Endodermal cell (in vitro differentiated cells): ENCODE data around the gene REX1BD. TPM values are rescaled to one million over a fixed set of nuclear protein-coding genes. Genes with fewer than 3 reads are reported as not detected.
A peak's percentile ranks its signal among the peaks of the same experiment; 100 is the strongest.

Experiments
- DNase-seq: peaks from one replicate; pipeline ENCODE4 v3.0.0-alpha.2; 2017
- H3K27ac ChIP-seq: 2 replicates; pipeline ENCODE4 v1.5.1; 2013; ENCODE audit warnings: mild to moderate bottlenecking, low read depth, low read length, moderate library complexity
- H3K27me3 ChIP-seq: 2 replicates; pipeline ENCODE4 v1.6.1; 2013; ENCODE audit warnings: mild to moderate bottlenecking, low read length, moderate library complexity; ENCODE audit not compliant: insufficient read depth, control insufficient read depth, poor library complexity, severe bottlenecking
- H3K36me3 ChIP-seq: 2 replicates; pipeline ENCODE4 v1.7.0; 2013; ENCODE audit warnings: mild to moderate bottlenecking, low read length, moderate library complexity; ENCODE audit not compliant: control insufficient read depth, insufficient read depth
- H3K4me1 ChIP-seq: one replicate; pipeline ENCODE4 v1.7.0; 2013; ENCODE audit warnings: low read length; ENCODE audit not compliant: control insufficient read depth, insufficient read depth
- H3K4me3 ChIP-seq: 2 replicates; pipeline ENCODE4 v1.5.1; 2013; ENCODE audit warnings: mild to moderate bottlenecking, low read length, moderate library complexity
- H3K9ac ChIP-seq: 2 replicates; pipeline ENCODE4 v1.6.1; 2013; ENCODE audit warnings: mild to moderate bottlenecking, low read length, moderate library complexity; ENCODE audit not compliant: poor library complexity, severe bottlenecking; ENCODE audit errors: extremely low read depth
- H3K9me3 ChIP-seq: 2 replicates; pipeline ENCODE4 v1.6.1; 2013; ENCODE audit warnings: mild to moderate bottlenecking, low read length, moderate library complexity; ENCODE audit not compliant: control insufficient read depth
- H3K27ac Mint-ChIP-seq: 2 replicates; pipeline ENCODE4 v1.8.0; 2020; ENCODE audit warnings: mixed read lengths
- H3K27me3 Mint-ChIP-seq: 2 replicates; pipeline ENCODE4 v1.8.0; 2021; ENCODE audit warnings: mild to moderate bottlenecking, mixed read lengths; ENCODE audit not compliant: insufficient read depth
- H3K36me3 Mint-ChIP-seq: 2 replicates; pipeline ENCODE4 v1.8.0; 2020; ENCODE audit warnings: low read depth, mixed read lengths
- H3K4me1 Mint-ChIP-seq: 2 replicates; pipeline ENCODE4 v1.8.0; 2020; ENCODE audit warnings: mixed read lengths
- H3K4me3 Mint-ChIP-seq: 2 replicates; pipeline ENCODE4 v1.8.0; 2020; ENCODE audit warnings: mild to moderate bottlenecking, moderate library complexity, mixed read lengths
- H3K9me3 Mint-ChIP-seq: 2 replicates; pipeline ENCODE4 v1.8.0; 2020; ENCODE audit warnings: mild to moderate bottlenecking, mixed read lengths
- WGBS, 2 experiments: methylation state at CpG; one replicate each; pipeline versions ENCODE4 v1.1.5 to v1.1.7; 2013; ENCODE audit warnings: missing lambda C conversion rate in 2 of 2, mixed read lengths in 1 of 2; ENCODE audit not compliant: insufficient coverage in 1 of 2, insufficient read length in 1 of 2; 5-methylcytosine and 5-hydroxymethylcytosine counted together
- total RNA-seq, 2 donors: library from RNA; stranded (reverse); fragmentation: NEBNext Ultra II Directional in 1 of 2; extraction: Animal tissue kit (Norgen Biotek cat#: 25700) in 1 of 2; gene quantifications; 2 replicates in 1 of 2; 3 replicates in 1 of 2; pipeline ENCODE4 v1.2.1, GENCODE V29; 2021
- TF ChIP-seq, protein P1 (sequence below): fragments of 200-600 bp; sonication (generic); conservative IDR thresholded peaks from 2 replicates; pipeline ENCODE4 v1.5.0; 2021; ENCODE audit warnings: antibody characterized with exemption, mild to moderate bottlenecking

The REX1BD gene
- total RNA-seq, 2 donors from 2014 or later, result 76.9 to 83.9 TPM

GRCh38 chr19:18636969-18637629, 48.5 kb downstream of the REX1BD start, which contains the start of gene KLHL26:
Gene KLHL26, plus strand, starts transcription at chr19:18637028. Its CDS starts 27 bp downstream, at chr19:18637055.
- Mint-ChIP-seq H3K4me3 (peak within 1 kb of the TSS; percentile 74), H3K9me3 (no peaks in the 10 kb centered on the region), H3K4me1 (peaks cover 4% of the 10 kb centered on the region), H3K27me3 (peaks cover 26% of the 10 kb centered on the region), H3K36me3 (no peaks in the 10 kb centered on the region), H3K27ac (peak within 1 kb of the TSS; percentile 84)
- TF ChIP-seq, protein P1, sequence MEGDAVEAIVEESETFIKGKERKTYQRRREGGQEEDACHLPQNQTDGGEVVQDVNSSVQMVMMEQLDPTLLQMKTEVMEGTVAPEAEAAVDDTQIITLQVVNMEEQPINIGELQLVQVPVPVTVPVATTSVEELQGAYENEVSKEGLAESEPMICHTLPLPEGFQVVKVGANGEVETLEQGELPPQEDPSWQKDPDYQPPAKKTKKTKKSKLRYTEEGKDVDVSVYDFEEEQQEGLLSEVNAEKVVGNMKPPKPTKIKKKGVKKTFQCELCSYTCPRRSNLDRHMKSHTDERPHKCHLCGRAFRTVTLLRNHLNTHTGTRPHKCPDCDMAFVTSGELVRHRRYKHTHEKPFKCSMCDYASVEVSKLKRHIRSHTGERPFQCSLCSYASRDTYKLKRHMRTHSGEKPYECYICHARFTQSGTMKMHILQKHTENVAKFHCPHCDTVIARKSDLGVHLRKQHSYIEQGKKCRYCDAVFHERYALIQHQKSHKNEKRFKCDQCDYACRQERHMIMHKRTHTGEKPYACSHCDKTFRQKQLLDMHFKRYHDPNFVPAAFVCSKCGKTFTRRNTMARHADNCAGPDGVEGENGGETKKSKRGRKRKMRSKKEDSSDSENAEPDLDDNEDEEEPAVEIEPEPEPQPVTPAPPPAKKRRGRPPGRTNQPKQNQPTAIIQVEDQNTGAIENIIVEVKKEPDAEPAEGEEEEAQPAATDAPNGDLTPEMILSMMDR, result no peak
- Histone ChIP-seq H3K9ac (peak within 1 kb of the TSS; percentile 53), H3K9me3 (no peaks in the 10 kb centered on the region), H3K4me3 (peak within 1 kb of the TSS; percentile 86), H3K4me1 (no peaks in the 10 kb centered on the region), H3K27ac (no peak within 1 kb of the TSS), H3K27me3 (peaks cover 15% of the 10 kb centered on the region), H3K36me3 (no peaks in the 10 kb centered on the region)
- no peak for DNase-seq
- WGBS, 2 experiments, result 3 to 4% methylated on average over 25 to 47 of the region's 47 CpGs

DNA sequence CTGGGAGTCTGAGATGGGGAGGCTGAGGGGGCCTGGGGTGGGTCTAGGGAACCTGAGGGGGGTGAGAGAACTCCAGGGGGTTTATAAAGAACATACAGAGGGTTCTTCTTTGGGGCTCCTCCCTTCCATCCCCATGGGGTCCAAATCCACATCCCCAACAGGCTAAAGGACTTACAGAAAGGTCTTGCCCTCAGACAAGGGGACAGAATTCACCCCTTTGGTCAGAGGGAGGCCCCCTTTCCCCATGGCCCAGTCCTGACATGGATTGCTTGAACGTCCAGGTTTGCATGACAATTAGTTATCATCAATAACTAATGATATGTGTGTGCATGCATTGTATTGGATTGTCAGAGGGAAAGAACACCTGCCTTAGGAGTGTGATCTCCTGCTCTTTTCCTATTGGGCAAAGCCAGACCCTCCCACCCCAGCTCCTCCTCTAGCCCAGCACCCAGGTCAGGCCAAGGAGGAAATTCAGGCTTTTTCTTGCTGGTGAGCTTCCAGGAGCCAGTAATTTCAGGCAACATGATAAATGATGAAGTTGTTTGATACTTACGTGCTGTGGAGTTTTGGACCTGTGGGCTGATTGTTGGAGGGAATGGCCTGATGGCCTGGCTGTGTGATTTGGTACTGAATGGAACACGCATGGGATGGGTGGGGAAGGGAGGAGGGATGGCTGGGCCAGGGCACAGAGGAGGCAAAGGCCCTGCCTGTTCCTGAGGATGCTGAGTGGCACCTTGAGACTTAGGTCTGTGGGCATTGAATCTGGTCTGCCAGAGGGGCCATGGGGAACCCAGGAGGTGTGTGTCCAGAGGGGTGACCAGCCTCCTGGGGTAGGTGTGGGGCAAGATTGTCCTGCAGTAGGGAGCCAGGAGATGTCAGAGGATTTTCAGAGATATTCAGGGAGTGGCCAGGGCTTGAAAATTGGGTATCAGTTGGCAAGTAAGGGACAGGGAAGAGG, 49.4 kb downstream of the REX1BD start:
- peak overlapping the region; percentile 48 for H3K27ac Mint-ChIP-seq
- Histone ChIP-seq H3K9ac (no peak overlapping the region), H3K27me3 (peaks cover 15% of the 10 kb centered on the region), H3K9me3 (no peaks in the 10 kb centered on the region), H3K27ac (no peak overlapping the region), H3K36me3 (no peaks in the 10 kb centered on the region), H3K4me3 (peak overlapping the region; percentile 86), H3K4me1 (no peaks in the 10 kb centered on the region)
- H3K4me3 Mint-ChIP-seq, result peak overlapping the region; percentile 74
- H3K4me1 Mint-ChIP-seq, result peaks cover 4% of the 10 kb centered on the region
- DNase-seq, result peak; percentile 76
- H3K27me3 Mint-ChIP-seq, result peaks cover 26% of the 10 kb centered on the region
- no peaks in the 10 kb centered on the region for H3K36me3 Mint-ChIP-seq
- TF ChIP-seq, protein P1, result no peak
- H3K9me3 Mint-ChIP-seq, result no peaks in the 10 kb centered on the region
- 90 to 100% methylated on average over 1 to 2 of the region's 3 CpGs for WGBS, 2 experiments

DNA sequence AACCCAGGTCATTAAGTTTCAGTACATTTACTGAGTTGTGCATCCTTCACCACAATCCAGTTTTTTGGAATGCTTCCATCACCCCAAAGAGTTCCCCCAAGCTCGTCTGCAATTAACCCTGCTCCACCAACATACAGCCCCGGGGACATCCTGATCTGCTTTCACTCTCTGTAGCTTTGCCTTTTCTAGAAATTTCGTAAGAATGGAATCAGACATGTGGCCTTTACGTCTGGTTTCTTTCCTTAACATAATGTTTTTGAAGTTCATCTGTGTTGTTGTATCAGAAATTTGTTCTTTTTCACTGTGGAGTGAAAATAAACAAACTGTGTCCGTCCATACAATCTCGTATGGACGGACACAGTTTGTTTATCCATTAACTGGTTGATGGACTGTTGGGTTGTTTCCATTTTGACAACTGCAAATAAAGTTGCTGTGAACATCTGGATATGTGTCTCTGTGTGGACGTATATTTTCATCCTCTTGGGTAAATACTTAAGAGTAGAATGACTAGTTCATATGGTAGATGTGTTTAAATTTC, 51.2 kb downstream of the REX1BD start:
- Mint-ChIP-seq H3K4me1 (peaks cover 9% of the 10 kb centered on the region), H3K27me3 (peaks cover 11% of the 10 kb centered on the region), H3K27ac (no peak overlapping the region), H3K36me3 (peaks cover 2% of the 10 kb centered on the region), H3K9me3 (no peaks in the 10 kb centered on the region), H3K4me3 (no peak overlapping the region)
- TF ChIP-seq, protein P1, result no peak
- H3K27me3 ChIP-seq, result peaks cover 11% of the 10 kb centered on the region
- no peak overlapping the region for H3K27ac ChIP-seq
- no peak for DNase-seq
- H3K4me1 ChIP-seq, result no peaks in the 10 kb centered on the region
- H3K9ac ChIP-seq, result no peak overlapping the region
- no peaks in the 10 kb centered on the region for H3K9me3 ChIP-seq
- H3K4me3 ChIP-seq, result no peak overlapping the region
- H3K36me3 ChIP-seq, result no peaks in the 10 kb centered on the region
- 97 to 98% methylated on average over 8 of the region's 8 CpGs for WGBS, 2 experiments

Other genes starting within 250 kb of the REX1BD start
- gene PGPEP1, start 248.2 kb upstream of the REX1BD start, total RNA-seq, result 1 to 10 TPM; 7.7 to 9.0 TPM
- gene GDF15, start 202.6 kb upstream of the REX1BD start, total RNA-seq, result 1 to 10 TPM in 1 of 2 donors, under 1 TPM in 1; 0.90 to 2.2 TPM
- not detected for gene LRRC25, start 191.2 kb upstream of the REX1BD start, total RNA-seq
- 10 to 100 TPM; 35.9 to 43.5 TPM for gene SSBP4, start 169.4 kb upstream of the REX1BD start, total RNA-seq
- 100 to 1,000 TPM; 156 to 212 TPM for gene ISYNA1, start 150.7 kb upstream of the REX1BD start, total RNA-seq
- gene ELL, start 66.7 kb upstream of the REX1BD start, total RNA-seq, result 10 to 100 TPM; 10.9 to 15.4 TPM
- 100 to 1,000 TPM; 277 to 336 TPM for gene FKBP8, start 45.2 kb upstream of the REX1BD start, total RNA-seq
- gene KXD1, start 30.9 kb upstream of the REX1BD start, total RNA-seq, result 100 to 1,000 TPM; 108 to 115 TPM
- 1,000 to 10,000 TPM; 1,143 to 1,222 TPM for gene UBA52, start 16.9 kb upstream of the REX1BD start, total RNA-seq
- gene CRLF1, start 18.0 kb downstream of the REX1BD start, total RNA-seq, result 10 to 100 TPM; 10.4 to 10.5 TPM
- 1 to 10 TPM; 5.0 to 7.2 TPM for gene TMEM59L, start 24.1 kb downstream of the REX1BD start, total RNA-seq
- 10 to 100 TPM in 1 of 2 donors, 1 to 10 TPM in 1; 9.4 to 11.2 TPM for gene KLHL26, start 48.2 kb downstream of the REX1BD start, total RNA-seq
- 10 to 100 TPM; 26.6 to 29.7 TPM for gene CRTC1, start 94.9 kb downstream of the REX1BD start, total RNA-seq
- not detected for gene COMP, start 202.5 kb downstream of the REX1BD start, total RNA-seq
- 10 to 100 TPM; 82.1 to 87.3 TPM for gene UPF1, start 243.2 kb downstream of the REX1BD start, total RNA-seq